ENCODE results near the gene CAVIN1.

- TF ChIP-seq POLR2AphosphoS5 (IDR thresholded peaks at IDR 0.05; ENCODE audit: low read depth, low read length): no peak
- no peak for TF ChIP-seq SIN3A (IDR thresholded peaks at IDR 0.05; ENCODE audit: borderline replicate concordance, insufficient read depth, low read length)
- TF ChIP-seq TAF1 (IDR thresholded peaks at IDR 0.05; ENCODE audit: borderline replicate concordance, insufficient read depth, low read length): no peak
- no peak for TF ChIP-seq REST (IDR thresholded peaks at IDR 0.05; ENCODE audit: insufficient read depth in 1 of 2, low read depth in 2 of 2, low read length in 2 of 2)
Observed at GRCh38 chr17:42411905-42412679, 11.0 kb downstream of the CAVIN1 start.
